ENCODE measurements around the gene FKBP1A. TPM values are rescaled to one million over a fixed set of nuclear protein-coding genes. Genes with fewer than 3 reads are reported as not detected.
A peak's percentile ranks its signal among the peaks of the same experiment; 100 is the strongest.

The FKBP1A gene
- total and polyA plus RNA-seq, 12 donors, result 51.7 to 917 (median 137) TPM

DNA sequence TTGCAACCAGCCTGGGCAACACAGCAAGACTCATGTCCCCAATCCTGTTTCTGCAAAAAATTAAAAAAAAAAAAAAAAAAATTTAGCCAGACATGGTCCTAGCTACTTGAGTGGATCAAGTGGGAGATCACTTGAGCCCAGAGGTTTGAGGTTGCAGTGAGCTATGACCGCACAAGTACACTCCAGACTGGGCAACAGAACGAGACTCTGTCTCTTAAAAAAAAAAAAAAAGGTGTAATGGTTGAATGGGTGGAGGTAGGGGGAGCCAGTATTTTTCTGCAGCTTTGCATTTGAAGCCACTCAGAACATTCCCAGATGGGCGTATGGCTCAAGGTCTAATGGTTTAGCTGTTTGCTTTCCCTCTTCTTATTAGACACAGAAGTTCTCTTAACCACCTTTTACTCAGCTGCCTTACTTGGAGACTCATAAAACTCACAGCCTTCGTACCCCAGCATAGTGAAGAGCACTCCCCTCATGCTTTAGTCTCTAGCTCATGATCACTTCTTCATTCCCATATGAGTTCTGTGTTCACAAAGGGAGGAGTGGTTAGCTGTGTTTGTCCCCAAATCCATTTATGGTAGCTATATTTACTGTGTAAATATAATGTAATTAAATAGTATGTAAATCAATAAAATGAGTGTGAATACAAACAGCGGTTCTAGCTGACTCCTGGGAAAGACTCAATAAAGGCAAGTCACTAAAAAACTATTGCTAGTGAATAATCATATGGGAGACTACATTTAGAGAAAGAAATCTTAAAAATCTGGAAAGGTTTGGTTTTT is 9.0 kb downstream of the FKBP1A start:
- WGBS, 4 donors, result 75 to 87% (median 83%) methylated on average over 5 of the region's 5 CpGs
- no peaks in the 10 kb centered on the region for H3K27me3 ChIP-seq
- H3K4me1 ChIP-seq (replicated peaks in 1 of 2), result peaks cover 19 to 68% of the 10 kb centered on the region in 2 donors
- no peaks in the 10 kb centered on the region for H3K9me3 ChIP-seq (replicated peaks in 1 of 3)
- no peak overlapping the region for H3K4me3 ChIP-seq
- intact Hi-C loops (cut with DNase I), result no loop called here
- peaks cover 0 to 7% of the 10 kb centered on the region in 2 donors for H3K36me3 ChIP-seq (replicated peaks in 1 of 2)
- H3K27ac ChIP-seq, result peak overlapping the region in 1 of 5 donors; percentile 67
- DNase-seq, result peak in 1 of 7 donors; percentile 33
- TF ChIP-seq POLR2A (IDR thresholded peaks at IDR 0.05), result no peak
- TF ChIP-seq CTCF (IDR thresholded peaks at IDR 0.05), result no peak

DNA sequence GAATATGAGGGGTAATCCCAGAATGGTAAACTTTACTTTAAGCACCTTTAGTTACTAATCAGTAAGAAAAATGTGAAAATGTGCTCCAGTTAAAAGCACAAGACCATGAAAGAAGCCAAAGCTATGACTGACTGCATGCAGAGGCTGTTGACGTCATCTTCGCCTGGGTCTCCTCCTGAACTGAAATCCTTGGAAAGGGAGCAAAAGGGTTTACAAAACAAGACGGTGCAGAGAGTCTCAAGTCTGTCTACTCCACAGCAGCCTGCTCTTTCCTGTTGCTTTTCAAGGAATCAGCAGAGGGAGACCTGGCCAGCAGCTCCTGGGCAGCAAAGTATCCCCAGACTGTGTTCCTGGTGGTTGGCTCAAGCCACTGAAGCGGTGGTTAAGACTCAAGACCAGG is 10.2 kb downstream of the FKBP1A start:
- intact Hi-C loops (cut with DNase I), result no loop called here
- no peaks in the 10 kb centered on the region for H3K9me3 ChIP-seq (replicated peaks in 1 of 3)
- H3K27me3 ChIP-seq, result no peaks in the 10 kb centered on the region
- 59 to 80% (median 65%) methylated on average over 4 of the region's 4 CpGs for WGBS, 4 donors
- peaks cover 0 to 7% of the 10 kb centered on the region in 2 donors for H3K36me3 ChIP-seq (replicated peaks in 1 of 2)
- H3K27ac ChIP-seq, result peak overlapping the region in 4 of 5 donors; percentile 1 to 73 (median 68)
- peaks cover 28 to 69% of the 10 kb centered on the region in 2 donors for H3K4me1 ChIP-seq (replicated peaks in 1 of 2)
- no peak overlapping the region for H3K4me3 ChIP-seq
- DNase-seq, result peak in 2 of 7 donors; percentile 50 to 58
- TF ChIP-seq POLR2A (IDR thresholded peaks at IDR 0.05), result peak in 1 of 2 donors; percentile 4
- no peak for TF ChIP-seq CTCF (IDR thresholded peaks at IDR 0.05)

DNA sequence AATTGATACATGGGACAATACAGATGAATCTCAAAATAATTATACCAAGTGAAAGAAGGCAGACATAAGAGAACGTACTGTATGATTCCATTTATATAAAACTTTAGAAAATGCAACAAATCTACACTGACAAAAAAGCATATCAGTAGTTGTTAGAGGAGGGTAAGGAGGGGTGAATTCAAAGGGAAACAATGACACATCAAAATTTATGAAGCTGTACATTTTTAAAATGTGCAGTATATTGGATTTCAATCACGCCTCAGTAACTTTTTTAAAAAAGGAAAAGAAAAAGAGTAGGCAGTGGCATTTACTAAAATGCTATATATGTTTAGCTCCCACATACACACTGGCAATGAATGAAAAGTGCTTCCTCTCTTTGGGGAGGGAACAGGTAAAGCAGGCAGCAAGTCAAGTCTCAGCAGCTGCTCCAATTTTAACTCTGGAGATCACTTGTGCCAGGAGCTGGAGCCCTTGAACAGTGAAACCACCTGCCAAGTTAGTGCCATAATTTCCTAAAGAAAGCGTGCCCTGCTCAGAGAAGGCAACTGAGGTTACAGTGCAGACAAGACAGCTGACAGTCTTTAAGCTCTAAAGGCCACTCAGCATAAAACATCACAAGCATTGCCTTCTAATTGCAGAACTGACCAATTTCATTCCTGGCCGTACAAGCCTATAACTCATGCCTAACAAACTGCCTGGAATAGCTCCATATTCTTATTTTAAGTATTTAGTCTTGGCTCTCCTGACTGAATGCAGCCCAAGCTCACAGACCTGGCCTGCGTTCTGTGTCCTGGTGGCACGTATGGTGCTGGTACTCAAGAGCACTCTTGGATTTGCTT is 10.9 kb downstream of the FKBP1A start:
- Histone ChIP-seq H3K27ac (peak overlapping the region in 4 of 5 donors; percentile 19 to 73 (median 68)), H3K9me3 (replicated peaks in 1 of 3) (no peaks in the 10 kb centered on the region), H3K4me1 (replicated peaks in 1 of 2) (peaks cover 35 to 70% of the 10 kb centered on the region in 2 donors), H3K36me3 (replicated peaks in 1 of 2) (peaks cover 0 to 7% of the 10 kb centered on the region in 2 donors), H3K4me3 (no peak overlapping the region), H3K27me3 (no peaks in the 10 kb centered on the region)
- peak in 2 of 7 donors; percentile 41 to 68 for DNase-seq
- peak in 1 of 2 donors; percentile 6 for TF ChIP-seq POLR2A (IDR thresholded peaks at IDR 0.05)
- no peak for TF ChIP-seq CTCF (IDR thresholded peaks at IDR 0.05)
- WGBS, 4 donors, result 34 to 45% (median 42%) methylated on average over 6 of the region's 6 CpGs
- intact Hi-C loops (cut with DNase I), result no loop called here

GRCh38 chr20:1378735-1379125 is 14.1 kb downstream of the FKBP1A start:
- DNase-seq, result no peak
- TF ChIP-seq CTCF (IDR thresholded peaks at IDR 0.05), result no peak
- no peak for TF ChIP-seq POLR2A (IDR thresholded peaks at IDR 0.05)
- H3K9me3 ChIP-seq (replicated peaks in 1 of 3), result no peaks in the 10 kb centered on the region
- H3K36me3 ChIP-seq (replicated peaks in 1 of 2), result peaks cover 0 to 4% of the 10 kb centered on the region in 2 donors
- WGBS, 4 donors, result 83 to 91% (median 89%) methylated on average over 6 of the region's 6 CpGs
- no peaks in the 10 kb centered on the region for H3K27me3 ChIP-seq
- no peak overlapping the region for H3K4me3 ChIP-seq
- no peak overlapping the region for H3K27ac ChIP-seq
- H3K4me1 ChIP-seq (replicated peaks in 1 of 2), result peaks cover 35 to 83% of the 10 kb centered on the region in 2 donors
- intact Hi-C loops (cut with DNase I), result no loop called here

All from adrenal gland (tissue), 12 donors.